ENCODE measurements around the gene OR2T2. TPM values are rescaled to one million over a fixed set of nuclear protein-coding genes. Genes with fewer than 3 reads are reported as not detected.
"Not testable (repeated sequence)": the region's sequence is repeated elsewhere in the genome, so short reads cannot be mapped to it uniquely, and the experiment has no call there.

Gene OR2T2
- total RNA-seq, 1 experiment from 2014 or later: not detected

DNA sequence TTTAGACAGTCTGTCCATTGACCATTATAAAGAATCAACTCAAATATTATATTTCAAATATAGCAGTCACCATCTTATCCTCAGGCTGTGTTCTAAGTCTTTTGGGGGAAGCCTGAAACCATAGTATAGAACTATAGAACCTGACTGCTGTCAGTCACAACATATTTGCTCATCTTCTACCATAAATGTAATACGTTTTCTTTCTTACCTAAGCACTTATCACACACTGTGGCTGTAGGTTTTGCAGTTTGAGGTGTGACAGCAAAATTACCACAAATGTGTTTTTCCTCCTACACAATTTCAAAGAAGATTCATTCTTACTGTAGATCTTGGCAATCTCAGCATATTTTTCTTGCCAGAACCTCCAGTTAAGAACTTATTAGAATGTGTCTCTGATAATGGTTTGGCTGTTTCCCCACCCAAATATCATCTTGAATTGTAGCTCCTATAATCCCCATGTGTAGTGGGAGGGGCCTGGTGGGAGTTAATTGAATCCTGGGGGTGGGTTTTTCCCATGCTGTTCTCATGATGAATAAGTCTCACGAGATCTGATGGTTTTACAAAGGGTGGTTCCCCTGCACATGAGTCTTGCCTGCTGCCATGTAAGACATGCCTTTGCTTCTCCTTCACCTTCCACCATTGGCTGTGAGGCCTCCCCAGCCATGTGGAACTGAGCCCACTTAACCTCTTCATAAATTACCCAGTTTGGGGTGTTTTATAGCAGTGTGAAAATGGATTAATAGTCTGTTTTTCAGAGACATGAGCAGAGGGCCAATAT, 2.7 kb upstream of the OR2T2 start:
- H3K9me3 ChIP-seq (ENCODE audit: control insufficient read depth, low read depth, low read length): peaks cover 33% of the 10 kb centered on the region
- no CpG with 5 or more reads among the region's 2 CpGs for WGBS (ENCODE audit: extremely low coverage, insufficient read length, low lambda C conversion rate)
- not testable (repeated sequence) for DNase-seq; H3K18ac ChIP-seq (ENCODE audit: insufficient read length, low read depth, low read length); H3T11ph ChIP-seq (ENCODE audit: low read length); H3K23ac ChIP-seq (ENCODE audit: insufficient read length, low read depth, low read length); H3K23me2 ChIP-seq (ENCODE audit: insufficient read length, low read depth, low read length, poor library complexity, severe bottlenecking); H4K91ac ChIP-seq (ENCODE audit: insufficient read length, low read depth, low read length); H3K27me3 ChIP-seq (ENCODE audit: insufficient read depth, low read length); H3K4me1 Mint-ChIP-seq; H3K14ac ChIP-seq (ENCODE audit: insufficient read depth, low read length); H3K4me2 ChIP-seq (ENCODE audit: insufficient read depth, insufficient read length, low read length); H4K5ac ChIP-seq (ENCODE audit: insufficient read length, low read depth, low read length); H3K4ac ChIP-seq (ENCODE audit: low read depth, low read length); H3K79me1 ChIP-seq (ENCODE audit: insufficient read depth, low read depth, low read length, poor library complexity, severe bottlenecking); H2BK15ac ChIP-seq (ENCODE audit: low read depth, low read length); H3K56ac ChIP-seq (ENCODE audit: insufficient read length, low read depth, low read length); H3K27ac ChIP-seq (ENCODE audit: insufficient read length, low read depth, low read length); H2BK20ac ChIP-seq (ENCODE audit: low read depth, low read length, poor library complexity, severe bottlenecking); H2AFZ ChIP-seq (ENCODE audit: low read length); H3K9ac ChIP-seq (ENCODE audit: extremely low read depth, insufficient read length, low read length); H3K27me3 Mint-ChIP-seq (ENCODE audit: low read depth); H3K4me1 ChIP-seq (ENCODE audit: insufficient read depth, low read length); H2BK5ac ChIP-seq (ENCODE audit: insufficient read length, low read length); H2BK12ac ChIP-seq (ENCODE audit: insufficient read length, low read depth, low read length); H3K27ac Mint-ChIP-seq; H4K8ac ChIP-seq (replicated peaks; ENCODE audit: insufficient read length, low read depth, low read length); H3K4me3 Mint-ChIP-seq; H3K79me2 ChIP-seq (ENCODE audit: insufficient read depth, low read length); H4K20me1 ChIP-seq (ENCODE audit: control insufficient read depth, insufficient read depth, insufficient read length); H2AK5ac ChIP-seq (ENCODE audit: insufficient read length, low read length); H2BK120ac ChIP-seq (ENCODE audit: low read depth, low read length, poor library complexity, severe bottlenecking)
- peaks cover 71 to 75% of the 10 kb centered on the region in 2 experiments for H3K9me3 Mint-ChIP-seq
- peaks cover 0 to 15% (median 6%) of the 10 kb centered on the region in 3 experiments; a peak in 2 of 7 replicates for H3K36me3 Mint-ChIP-seq (ENCODE audit: insufficient read depth in 1 of 3, low read depth in 3 of 3)

DNA sequence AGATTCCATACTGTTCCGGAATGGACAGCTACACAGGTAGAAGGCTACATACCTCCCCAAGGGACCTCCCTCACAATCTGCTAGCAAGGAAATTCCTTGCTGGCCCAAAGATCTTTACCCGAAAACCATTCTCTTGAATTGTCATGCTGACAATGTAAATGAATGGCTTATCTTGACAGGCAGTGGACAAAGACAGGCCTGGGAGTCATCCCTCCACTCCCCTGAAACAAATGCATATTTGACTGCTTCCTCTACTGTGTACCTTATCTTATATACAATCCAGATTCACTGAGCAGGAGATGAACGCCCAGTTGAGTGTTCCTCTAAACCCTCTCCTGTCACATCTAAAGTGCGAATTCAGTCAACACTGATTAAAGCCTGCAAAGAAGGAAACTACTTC, 834 bp upstream of the OR2T2 start:
- H2BK5ac ChIP-seq (ENCODE audit: insufficient read length, low read length); H2BK12ac ChIP-seq (ENCODE audit: insufficient read length, low read depth, low read length); H3K4ac ChIP-seq (ENCODE audit: low read depth, low read length); H3K23ac ChIP-seq (ENCODE audit: insufficient read length, low read depth, low read length); H2AFZ ChIP-seq (ENCODE audit: low read length); H3K18ac ChIP-seq (ENCODE audit: insufficient read length, low read depth, low read length); H2BK120ac ChIP-seq (ENCODE audit: low read depth, low read length, poor library complexity, severe bottlenecking); H3K4me2 ChIP-seq (ENCODE audit: insufficient read depth, insufficient read length, low read length); H3K27ac ChIP-seq (ENCODE audit: insufficient read length, low read depth, low read length); H4K8ac ChIP-seq (replicated peaks; ENCODE audit: insufficient read length, low read depth, low read length); H4K5ac ChIP-seq (ENCODE audit: insufficient read length, low read depth, low read length); H3K27ac Mint-ChIP-seq; DNase-seq; H3K23me2 ChIP-seq (ENCODE audit: insufficient read length, low read depth, low read length, poor library complexity, severe bottlenecking); H3K56ac ChIP-seq (ENCODE audit: insufficient read length, low read depth, low read length); H3K4me1 ChIP-seq (ENCODE audit: insufficient read depth, low read length); H3K27me3 ChIP-seq (ENCODE audit: insufficient read depth, low read length); H3K79me1 ChIP-seq (ENCODE audit: insufficient read depth, low read depth, low read length, poor library complexity, severe bottlenecking); H2BK20ac ChIP-seq (ENCODE audit: low read depth, low read length, poor library complexity, severe bottlenecking); H3K27me3 Mint-ChIP-seq (ENCODE audit: low read depth); H3K79me2 ChIP-seq (ENCODE audit: insufficient read depth, low read length); H3K4me1 Mint-ChIP-seq; H3K4me3 Mint-ChIP-seq; H3K14ac ChIP-seq (ENCODE audit: insufficient read depth, low read length); H2AK5ac ChIP-seq (ENCODE audit: insufficient read length, low read length); H4K20me1 ChIP-seq (ENCODE audit: control insufficient read depth, insufficient read depth, insufficient read length); H3K9ac ChIP-seq (ENCODE audit: extremely low read depth, insufficient read length, low read length); H4K91ac ChIP-seq (ENCODE audit: insufficient read length, low read depth, low read length); H3T11ph ChIP-seq (ENCODE audit: low read length); H2BK15ac ChIP-seq (ENCODE audit: low read depth, low read length): not testable (repeated sequence)
- Mint-ChIP-seq H3K36me3 (ENCODE audit: insufficient read depth in 1 of 3, low read depth in 3 of 3) (peaks cover 0 to 15% (median 6%) of the 10 kb centered on the region in 3 experiments; a peak in 2 of 7 replicates), H3K9me3 (peaks cover 63 to 69% of the 10 kb centered on the region in 2 experiments)
- no CpG with 5 or more reads among the region's 4 CpGs for WGBS (ENCODE audit: extremely low coverage, insufficient read length, low lambda C conversion rate)
- peaks cover 33% of the 10 kb centered on the region for H3K9me3 ChIP-seq (ENCODE audit: control insufficient read depth, low read depth, low read length)

Measured in H9 (cell line).